ENCODE measurements around the gene SLC5A10.

DNA sequence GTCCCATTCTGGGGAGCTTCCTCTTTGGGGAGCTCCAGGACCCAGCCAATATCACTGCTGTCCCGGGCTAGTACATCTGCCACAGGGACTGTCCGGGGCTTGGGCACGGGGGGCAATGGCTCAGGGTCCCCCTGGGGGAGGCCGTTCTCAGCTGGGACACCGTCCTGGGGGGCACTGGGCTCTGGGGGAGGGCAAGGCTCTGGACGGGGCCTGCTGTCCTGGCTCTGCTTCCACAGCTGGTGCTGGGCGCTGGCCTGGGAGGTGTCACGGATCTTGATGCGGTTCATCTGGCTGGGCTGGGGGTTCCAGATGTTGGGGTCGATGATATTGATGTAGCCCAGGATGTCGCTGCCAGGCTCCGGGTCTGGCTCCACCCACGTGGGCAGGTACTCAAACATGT is 26.1 kb downstream of the SLC5A10 start:
- TF ChIP-seq CTCF (IDR thresholded peaks at IDR 0.05) (no peak), POLR2AphosphoS5 (IDR thresholded peaks at IDR 0.05; ENCODE audit: low read depth, low read length) (no peak)

Measured in Panc1 (cell line).